ENCODE measurements around the gene LRRC63.

The LRRC63 gene

DNA sequence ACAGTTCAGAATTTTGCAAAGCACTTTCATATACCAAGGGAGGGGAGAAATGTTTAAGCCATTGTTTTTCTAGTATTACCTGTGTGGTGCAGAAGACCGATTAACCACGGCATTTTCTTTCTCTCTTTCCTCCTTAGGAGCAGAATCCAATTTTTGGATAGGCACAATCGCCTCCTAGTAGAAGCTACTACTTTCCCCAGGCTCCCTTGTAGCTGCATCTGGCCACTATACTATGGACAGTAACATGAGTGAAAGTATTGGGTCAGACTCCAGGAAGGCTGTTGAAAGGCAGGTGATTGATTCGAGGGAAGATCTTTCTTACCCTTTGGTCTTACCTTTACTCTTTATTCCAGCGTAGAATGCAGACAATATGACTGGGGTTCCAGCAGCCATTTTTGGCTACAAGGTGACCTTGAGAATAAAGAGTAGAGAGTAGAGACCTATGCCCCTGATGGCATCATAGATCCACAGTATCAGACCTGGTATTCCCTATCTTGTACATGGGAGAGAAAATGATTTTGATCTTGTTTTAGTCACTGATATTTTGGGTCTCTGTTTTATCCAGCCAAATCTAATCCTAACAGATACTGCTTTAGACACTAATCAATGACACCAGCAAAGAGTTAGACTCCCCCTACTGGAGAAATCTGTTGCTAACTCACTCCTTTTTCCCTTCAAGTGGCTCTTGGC, 77.0 kb downstream of the LRRC63 start:
- peak; percentile 74 for TF ChIP-seq CTCF (IDR thresholded peaks at IDR 0.05; ENCODE audit: control extremely low read depth, extremely low read depth, low read depth, missing control alignments)

GRCh38 chr13:46289260-46289955, 77.7 kb downstream of the LRRC63 start:
- TF ChIP-seq CTCF (IDR thresholded peaks at IDR 0.05; ENCODE audit: control extremely low read depth, extremely low read depth, low read depth, missing control alignments) = no peak
- ChIA-PET POLR2A (no interaction called here), CTCF (interaction anchor here (0.7 to 2.5 kb wide), 18 partner anchors 8 to 666 kb away, joined by 3 to 17 read pairs (median 4); no protein-coding TSS in a partner anchor)
- no peak for DNase-seq (ENCODE audit: extremely low spot score)

More for the DNA sequence above, 77.0 kb downstream of the LRRC63 start:
- DNase-seq (ENCODE audit: extremely low spot score) = peak; percentile 59
- ChIA-PET POLR2A (no interaction called here), CTCF (interaction anchor here (0.8 to 2.5 kb wide), 16 partner anchors 8 to 665 kb away, joined by 3 to 17 read pairs (median 4); no protein-coding TSS in a partner anchor)

DNA sequence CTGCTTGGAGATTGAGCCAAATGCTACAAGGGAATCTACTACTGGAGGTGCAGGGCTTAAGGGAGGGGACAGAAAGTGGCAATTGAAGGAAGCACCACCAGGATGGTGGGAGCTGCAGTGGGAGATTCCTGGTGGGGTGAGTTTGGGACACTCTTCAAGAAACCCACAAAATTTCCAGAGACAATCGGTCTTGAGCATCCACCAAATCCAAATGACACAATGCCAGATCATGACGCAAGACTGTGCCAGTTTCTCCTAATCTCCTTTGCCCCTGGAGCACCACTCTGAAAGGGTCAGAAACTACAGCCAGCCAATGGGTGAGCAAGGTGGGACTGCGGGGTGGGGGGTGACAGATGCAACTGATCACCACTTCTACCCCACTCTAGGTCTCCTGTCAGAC, 78.7 kb downstream of the LRRC63 start:
- POLR2A ChIA-PET = no interaction called here
- CTCF ChIA-PET = interaction anchor here (0.9 to 3.0 kb wide), 13 partner anchors 9 to 484 kb away, joined by 3 to 17 read pairs (median 4); no protein-coding TSS in a partner anchor

GRCh38 chr13:46293436-46293835, 81.7 kb downstream of the LRRC63 start:
- ChIA-PET POLR2A (no interaction called here), CTCF (interaction anchor here (0.9 to 3.0 kb wide), 8 partner anchors 8 to 486 kb away, joined by 3 to 11 read pairs (median 3); no protein-coding TSS in a partner anchor)
- no peak for DNase-seq (ENCODE audit: extremely low spot score)
- no peak for TF ChIP-seq CTCF (IDR thresholded peaks at IDR 0.05; ENCODE audit: control extremely low read depth, extremely low read depth, low read depth, missing control alignments)

More for the DNA sequence above, 78.7 kb downstream of the LRRC63 start:
- TF ChIP-seq CTCF (IDR thresholded peaks at IDR 0.05; ENCODE audit: control extremely low read depth, extremely low read depth, low read depth, missing control alignments) = no peak
- DNase-seq (ENCODE audit: extremely low spot score) = no peak

- POLR2A ChIA-PET = interaction anchor here (0.6 kb wide), 1 partner anchor 467 kb away, joined by 3 read pairs; no protein-coding TSS in a partner anchor
- CTCF ChIA-PET = interaction anchor here (0.8 to 1.7 kb wide), 8 partner anchors 8 to 488 kb away, joined by 3 to 6 read pairs (median 3); no protein-coding TSS in a partner anchor
- peak; percentile 35 for DNase-seq (ENCODE audit: extremely low spot score)
- TF ChIP-seq CTCF (IDR thresholded peaks at IDR 0.05; ENCODE audit: control extremely low read depth, extremely low read depth, low read depth, missing control alignments) = no peak
Observed at GRCh38 chr13:46295491-46296114, 83.9 kb downstream of the LRRC63 start.

All from GM10248 (cell line).